ENCODE results near the gene STXBP6.

The STXBP6 gene

DNA sequence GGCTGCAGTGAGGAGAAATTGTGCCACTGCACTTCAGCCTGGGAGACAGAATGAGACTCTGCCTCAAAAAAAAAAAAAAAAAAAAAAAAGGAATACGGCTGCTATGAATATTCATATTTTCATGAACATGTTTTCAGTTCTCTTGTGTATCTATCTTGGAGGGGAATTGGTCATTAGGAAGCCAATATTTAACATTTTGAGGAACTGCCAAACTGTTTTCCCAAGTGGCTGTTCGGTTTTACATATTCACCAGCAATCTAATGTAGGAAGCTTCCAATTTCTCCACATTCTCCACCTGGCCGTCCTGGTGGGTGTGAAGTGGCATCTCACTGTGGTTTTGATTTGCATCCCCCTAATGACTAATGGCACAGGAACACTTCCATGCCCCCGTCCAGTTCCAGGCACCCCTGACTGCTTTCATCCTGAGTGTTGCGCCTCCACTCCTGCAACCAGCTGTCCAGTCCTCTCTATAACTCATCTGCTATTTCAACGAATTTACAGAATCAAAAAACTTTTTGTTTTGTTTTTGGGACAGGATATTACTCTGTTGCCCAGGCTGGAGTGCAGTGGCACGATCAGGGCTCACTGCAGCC is 5.7 kb downstream of the STXBP6 start:
- no peak for FAIRE-seq
- TF ChIP-seq CTCF (IDR thresholded peaks at IDR 0.05; ENCODE audit: insufficient read depth, missing control alignments), result no peak
- DNase-seq (ENCODE audit: insufficient read length, low spot score), result no peak

DNA sequence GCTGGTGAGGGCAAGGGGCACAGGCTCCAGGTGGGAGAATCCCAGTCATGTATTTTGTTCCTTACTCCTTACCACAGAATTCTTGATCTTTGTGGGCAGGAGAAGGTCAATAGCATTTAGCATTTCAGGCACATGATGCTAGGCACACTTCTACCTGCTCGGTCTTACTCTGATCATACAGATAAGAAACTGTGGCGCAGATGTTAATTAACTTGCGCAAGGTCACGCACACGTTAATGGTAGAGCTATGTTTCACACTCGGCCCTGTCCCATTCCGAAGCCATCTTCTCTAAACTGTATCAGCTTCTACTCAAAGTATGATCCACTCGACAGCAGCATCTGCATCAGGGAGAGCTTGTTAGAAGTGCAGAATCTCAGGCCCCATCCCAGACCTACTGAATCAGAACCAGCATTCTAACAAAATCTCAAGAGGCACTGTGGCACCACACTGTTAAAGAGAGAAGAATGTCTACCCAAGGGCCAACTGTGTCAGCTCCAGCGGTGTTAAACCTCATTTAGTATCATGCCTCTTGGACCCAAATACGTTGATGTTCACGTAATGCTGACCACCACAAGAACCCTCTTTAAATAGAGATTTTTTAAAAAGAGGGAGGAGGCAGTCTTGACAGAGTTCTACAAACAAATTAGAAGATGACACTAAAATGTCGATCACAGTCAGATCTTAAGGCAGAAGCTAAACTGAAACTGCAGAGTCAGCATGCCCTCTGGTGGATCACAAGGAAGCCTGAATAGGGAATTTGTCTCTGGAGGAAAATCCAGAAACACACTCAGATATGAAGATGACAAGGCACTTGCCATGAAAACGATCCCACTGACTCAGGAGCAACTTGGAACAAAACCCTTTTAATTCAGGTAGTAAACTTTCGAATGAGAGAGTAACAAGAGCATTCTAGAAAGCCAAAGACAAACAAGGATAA is 7.3 kb downstream of the STXBP6 start:
- DNase-seq (ENCODE audit: insufficient read length, low spot score), result no peak
- no peak for TF ChIP-seq CTCF (IDR thresholded peaks at IDR 0.05; ENCODE audit: insufficient read depth, missing control alignments)
- no peak for FAIRE-seq

DNA sequence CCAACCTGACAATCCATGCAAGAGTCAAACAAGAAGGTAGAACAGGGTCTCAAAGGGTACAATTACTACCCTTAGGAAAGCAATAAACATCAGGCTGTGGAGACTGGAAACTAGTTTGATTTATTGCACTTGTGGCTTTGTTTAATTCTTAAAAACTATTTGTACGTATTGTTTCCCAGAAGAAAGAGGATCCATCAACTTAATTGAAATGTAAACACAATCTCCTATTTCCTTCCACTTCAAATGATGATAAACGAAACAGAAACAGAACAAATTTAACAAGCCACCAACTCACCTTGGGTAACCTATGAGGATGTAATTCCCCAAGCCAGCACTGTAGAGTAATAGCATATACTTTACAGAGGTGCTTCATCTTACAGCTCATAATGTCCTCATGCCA is 8.0 kb downstream of the STXBP6 start:
- DNase-seq (ENCODE audit: insufficient read length, low spot score) (no peak), FAIRE-seq (no peak)
- TF ChIP-seq CTCF (IDR thresholded peaks at IDR 0.05; ENCODE audit: insufficient read depth, missing control alignments), result no peak

- no peak for TF ChIP-seq CTCF (IDR thresholded peaks at IDR 0.05; ENCODE audit: insufficient read depth, missing control alignments)
- FAIRE-seq (no peak), DNase-seq (ENCODE audit: insufficient read length, low spot score) (no peak)
These were observed 8.5 kb downstream of the STXBP6 start for GRCh38 chr14:25041484-25041883.

GRCh38 chr14:25039933-25040332 is 10.0 kb downstream of the STXBP6 start:
- TF ChIP-seq CTCF (IDR thresholded peaks at IDR 0.05; ENCODE audit: insufficient read depth, missing control alignments), result no peak
- no peak for DNase-seq (ENCODE audit: insufficient read length, low spot score)
- FAIRE-seq, result no peak

- TF ChIP-seq CTCF (IDR thresholded peaks at IDR 0.05; ENCODE audit: insufficient read depth, missing control alignments), result no peak
- FAIRE-seq (no peak), DNase-seq (ENCODE audit: insufficient read length, low spot score) (no peak)
These were observed 11.8 kb downstream of the STXBP6 start for GRCh38 chr14:25038044-25038668.

All from D721Med (cell line).